DMS 273 (cell line): ENCODE measurements around the gene GAL3ST3.

Experiments used
- DNase-seq: peaks from one replicate; lab custom pipeline; 2025; ENCODE audit not compliant: unreplicated experiment; lab: John Stamatoyannopoulos, UW

GAL3ST3 gene

GRCh38 chr11:66069715-66070603 is 21.0 kb upstream of the GAL3ST3 start, which contains the start of gene PACS1:
TSS of gene PACS1 (plus strand) at chr11:66070272. CDS start at chr11:66070487, 215 bp downstream.
- peak; percentile 84 for DNase-seq

GRCh38 chr11:66068923-66069714 is 20.2 kb upstream of the GAL3ST3 start:
- peak; percentile 82 for DNase-seq

- DNase-seq = peak; percentile 86
These were observed 19.3 kb upstream of the GAL3ST3 start for GRCh38 chr11:66068154-66068821.

- no peak for DNase-seq
These were observed 18.7 kb upstream of the GAL3ST3 start for GRCh38 chr11:66067640-66068039.

GRCh38 chr11:66066751-66067150 is 17.8 kb upstream of the GAL3ST3 start:
- no peak for DNase-seq

- no peak for DNase-seq
These were observed 15.6 kb upstream of the GAL3ST3 start for GRCh38 chr11:66064571-66064970.

GRCh38 chr11:66063900-66064299 is 14.9 kb upstream of the GAL3ST3 start:
- no peak for DNase-seq

GRCh38 chr11:66062408-66062807 is 13.4 kb upstream of the GAL3ST3 start:
- no peak for DNase-seq

GRCh38 chr11:66061268-66061667 is 12.3 kb upstream of the GAL3ST3 start:
- DNase-seq = no peak

GRCh38 chr11:66059966-66060680 is 11.2 kb upstream of the GAL3ST3 start:
- no peak for DNase-seq

GRCh38 chr11:66056501-66056900 is 7.5 kb upstream of the GAL3ST3 start:
- DNase-seq = no peak

- DNase-seq = no peak
These were observed 6.1 kb upstream of the GAL3ST3 start for GRCh38 chr11:66055021-66055420.

GRCh38 chr11:66052664-66052982 is 3.7 kb upstream of the GAL3ST3 start:
- no peak for DNase-seq

- peak; percentile 98 for DNase-seq
These were observed 3.1 kb upstream of the GAL3ST3 start, which contains the start of gene SF3B2 for GRCh38 chr11:66051766-66052663. TSS of gene SF3B2 (plus strand) at chr11:66052364. CDS start at chr11:66052385, 21 bp downstream.

- DNase-seq = no peak
These were observed 2.4 kb upstream of the GAL3ST3 start for GRCh38 chr11:66051371-66051765.

GRCh38 chr11:66050581-66051231 is 1.7 kb upstream of the GAL3ST3 start:
- peak; percentile 38 for DNase-seq

GRCh38 chr11:66047541-66048365 is 1.2 kb downstream of the GAL3ST3 start:
- no peak for DNase-seq

GRCh38 chr11:66046901-66047300 is 2.1 kb downstream of the GAL3ST3 start:
- DNase-seq = no peak
